T-cell (primary cell): ENCODE results near the gene RPS19BP1. TPM values are rescaled to one million over a fixed set of nuclear protein-coding genes. Genes with fewer than 3 reads are reported as not detected.

Experiments used
- ATAC-seq, 4 experiments: fragments of 200-7000 bp in 3 of 4; fragments of 150-1000 bp in 1 of 4; cut with Tn5 transposase; replicated peaks in 1 of 4; 1 replicate in 3 of 4; 2 replicates in 1 of 4; pipeline ENCODE4 v1.10.0; 2021; ENCODE audit warnings: moderate library complexity in 3 of 4, mild to moderate bottlenecking in 2 of 4, moderate number of reproducible peaks in 1 of 4
- CTCF ChIA-PET, 2 donors: fragments of 300-600 bp; sonication (Branson Sonifier 250); formaldehyde crosslinking; loops; one replicate each; lab custom pipeline; 2022; ENCODE audit warnings: antibody characterized with exemption in 2 of 2; lab: Charles Lee
- POLR2A ChIA-PET, 2 donors: fragments of 300-600 bp; sonication (Branson Sonifier 250); formaldehyde crosslinking; loops; one replicate each; lab custom pipeline; 2022; ENCODE audit warnings: antibody characterized with exemption in 2 of 2; lab: Charles Lee
- DNase-seq, 35 experiments: peaks; one replicate each; pipeline versions ENCODE4 v3.0.0 to v3.0.0-alpha.2; 2013 to 2023
- H3K27ac ChIP-seq: one replicate; pipeline ENCODE4 v1.5.1; 2013; ENCODE audit warnings: low read length
- H3K27me3 ChIP-seq, 2 experiments: replicated peaks in 1 of 2; 1 replicate in 1 of 2; 2 replicates in 1 of 2; pipeline versions ENCODE4 v1.6.1 to v1.7.0; 2013; ENCODE audit warnings: low read length in 1 of 2, mixed read lengths in 1 of 2; ENCODE audit not compliant: control insufficient read depth in 2 of 2, insufficient read depth in 2 of 2; ENCODE audit errors: extremely low read depth in 1 of 2
- H3K36me3 ChIP-seq, 2 donors: 1 replicate in 1 of 2; 2 replicates in 1 of 2; pipeline versions ENCODE4 v1.6.1 to v1.7.0; 2013; ENCODE audit warnings: low read length in 1 of 2; ENCODE audit not compliant: control insufficient read depth in 2 of 2, insufficient read depth in 1 of 2; ENCODE audit errors: extremely low read depth in 1 of 2
- H3K4me1 ChIP-seq, 2 experiments: 1 replicate in 1 of 2; 2 replicates in 1 of 2; pipeline versions ENCODE4 v1.6.1 to v1.7.0; 2013; ENCODE audit warnings: low read length in 2 of 2, mixed read lengths in 1 of 2; ENCODE audit not compliant: insufficient read depth in 2 of 2, control insufficient read depth in 1 of 2; ENCODE audit errors: extremely low read depth in 1 of 2
- H3K4me3 ChIP-seq, 2 donors: 1 replicate in 1 of 2; 2 replicates in 1 of 2; pipeline versions ENCODE4 v1.5.1 to v1.7.0; 2013; ENCODE audit warnings: mild to moderate bottlenecking in 2 of 2, low read length in 1 of 2, moderate library complexity in 1 of 2; ENCODE audit not compliant: control insufficient read depth in 1 of 2; ENCODE audit errors: extremely low read depth in 1 of 2
- H3K9me3 ChIP-seq: 2 replicates; pipeline ENCODE4 v1.7.0; 2013
- H3K27ac Mint-ChIP-seq, 2 donors: one replicate each; pipeline ENCODE4 v1.8.0; 2020 to 2021; ENCODE audit warnings: mild to moderate bottlenecking in 2 of 2, mixed read lengths in 2 of 2
- H3K27me3 Mint-ChIP-seq, 2 donors: one replicate each; pipeline ENCODE4 v1.8.0; 2021 to 2022; ENCODE audit warnings: mixed read lengths in 2 of 2
- H3K36me3 Mint-ChIP-seq: one replicate; pipeline ENCODE4 v1.8.0; 2021; ENCODE audit warnings: mixed read lengths
- H3K4me1 Mint-ChIP-seq, 3 donors: one replicate each; pipeline ENCODE4 v1.8.0; 2020 to 2022; ENCODE audit warnings: mixed read lengths in 3 of 3, mild to moderate bottlenecking in 1 of 3
- H3K4me3 Mint-ChIP-seq, 3 donors: one replicate each; pipeline ENCODE4 v1.8.0; 2020 to 2022; ENCODE audit warnings: mild to moderate bottlenecking in 3 of 3, mixed read lengths in 3 of 3, moderate library complexity in 3 of 3
- H3K9me3 Mint-ChIP-seq, 3 donors: one replicate each; pipeline ENCODE4 v1.8.0; 2020 to 2022; ENCODE audit warnings: mixed read lengths in 3 of 3
- WGBS: methylation state at CpG from one replicate; pipeline ENCODE4 v1.1.5; 2013; ENCODE audit warnings: missing lambda C conversion rate; ENCODE audit not compliant: insufficient coverage; 5-methylcytosine and 5-hydroxymethylcytosine counted together
- total RNA-seq, 35 experiments: library from RNA in 6 of 35; stranded (reverse) in 6 of 35; fragments of 120-200 nt in 1 of 35; gene quantifications; one replicate each; pipeline versions ENCODE4 v1.2.1 to v1.2.4 and lab custom pipeline; 2013 to 2026

The RPS19BP1 gene
- total RNA-seq, 5 donors from 2014 or later (not counting 1 experiment from before 2014, with no cell fraction given), result 42.4 to 76.8 (median 73.5) TPM

DNA sequence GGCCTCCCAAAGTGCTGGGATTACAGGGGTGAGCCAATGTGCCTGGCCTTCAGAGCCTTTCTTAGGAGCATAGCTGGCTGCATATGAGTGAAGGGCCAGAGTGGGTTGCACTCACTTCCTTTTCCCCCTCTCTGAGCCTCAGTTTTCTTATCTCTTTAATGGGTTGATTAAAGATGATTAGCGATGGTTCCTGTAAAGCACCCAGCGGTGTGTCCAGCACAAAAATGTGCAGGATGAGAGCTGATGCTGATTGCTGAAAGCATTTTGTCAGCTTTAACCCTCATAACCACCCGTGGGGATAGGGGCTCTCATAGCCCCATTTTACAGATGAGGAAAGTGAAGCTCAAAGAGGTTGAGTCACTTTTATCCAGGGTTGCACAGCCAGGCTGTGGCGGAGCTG lies 43.5 kb upstream of the RPS19BP1 start:
- Mint-ChIP-seq H3K36me3 (no peaks in the 10 kb centered on the region), H3K27ac (no peak overlapping the region), H3K9me3 (no peaks in the 10 kb centered on the region), H3K4me3 (no peak overlapping the region), H3K27me3 (peaks cover 11 to 17% of the 10 kb centered on the region in 2 donors), H3K4me1 (peaks cover 0 to 9% (median 0%) of the 10 kb centered on the region in 3 donors)
- Histone ChIP-seq H3K27me3 (peaks cover 0 to 37% of the 10 kb centered on the region in 2 experiments), H3K4me1 (no peaks in the 10 kb centered on the region), H3K27ac (no peak overlapping the region), H3K36me3 (peaks cover 0 to 2% of the 10 kb centered on the region in 2 donors), H3K9me3 (no peaks in the 10 kb centered on the region), H3K4me3 (no peak overlapping the region)
- WGBS, result 90% methylated on average over 1 of the region's 4 CpGs
- DNase-seq, result no peak
- ChIA-PET POLR2A (no interaction called here), CTCF (no interaction called here)
- ATAC-seq, result no peak

DNA sequence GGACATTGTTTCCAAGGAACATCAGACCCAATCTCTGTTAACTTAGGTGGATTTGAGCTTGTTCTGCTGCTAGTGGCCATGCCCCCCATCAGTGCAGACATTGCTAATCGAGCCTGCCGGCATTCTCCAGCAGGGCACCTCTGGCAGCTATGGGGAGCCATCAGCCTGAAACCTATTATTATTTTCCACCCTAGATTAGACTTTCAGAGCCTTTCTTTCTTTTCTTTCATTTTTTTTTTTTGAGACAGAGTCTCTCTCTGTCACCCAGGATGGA lies 42.9 kb upstream of the RPS19BP1 start:
- H3K27ac ChIP-seq, result no peak overlapping the region
- H3K4me3 ChIP-seq, result no peak overlapping the region
- no peaks in the 10 kb centered on the region for H3K36me3 Mint-ChIP-seq
- H3K4me3 Mint-ChIP-seq, result no peak overlapping the region
- DNase-seq (no peak), ATAC-seq (no peak)
- no peaks in the 10 kb centered on the region for H3K9me3 ChIP-seq
- WGBS, result 100% methylated on average over 1 of the region's 2 CpGs
- H3K4me1 ChIP-seq, result no peaks in the 10 kb centered on the region
- peaks cover 11 to 13% of the 10 kb centered on the region in 2 donors for H3K27me3 Mint-ChIP-seq
- ChIA-PET CTCF (interaction anchor here in 1 of 2 donors (0.6 kb wide), 1 partner anchor 317 kb away, joined by 3 read pairs; no protein-coding TSS in a partner anchor), POLR2A (no interaction called here)
- H3K9me3 Mint-ChIP-seq, result no peaks in the 10 kb centered on the region
- H3K36me3 ChIP-seq, result peaks cover 0 to 2% of the 10 kb centered on the region in 2 donors
- H3K27me3 ChIP-seq, result peaks cover 0 to 33% of the 10 kb centered on the region in 2 experiments
- H3K4me1 Mint-ChIP-seq, result peaks cover 0 to 9% (median 0%) of the 10 kb centered on the region in 3 donors
- H3K27ac Mint-ChIP-seq, result no peak overlapping the region

- CTCF ChIA-PET, result interaction anchor here in 1 of 2 donors (0.6 kb wide), 1 partner anchor 318 kb away, joined by 3 read pairs; no protein-coding TSS in a partner anchor
- Histone ChIP-seq H3K9me3 (no peaks in the 10 kb centered on the region), H3K4me3 (no peak overlapping the region), H3K36me3 (peaks cover 0 to 2% of the 10 kb centered on the region in 2 donors), H3K4me1 (no peaks in the 10 kb centered on the region), H3K27me3 (peaks cover 0 to 28% of the 10 kb centered on the region in 2 experiments), H3K27ac (no peak overlapping the region)
- peaks cover 0 to 9% (median 0%) of the 10 kb centered on the region in 3 donors for H3K4me1 Mint-ChIP-seq
- WGBS, result 86% methylated on average over 10 of the region's 14 CpGs
- no peak overlapping the region for H3K27ac Mint-ChIP-seq
- POLR2A ChIA-PET, result no interaction called here
- H3K36me3 Mint-ChIP-seq, result no peaks in the 10 kb centered on the region
- ATAC-seq (no peak), DNase-seq (no peak)
- no peaks in the 10 kb centered on the region for H3K9me3 Mint-ChIP-seq
- H3K4me3 Mint-ChIP-seq, result no peak overlapping the region
- H3K27me3 Mint-ChIP-seq, result peaks cover 10 to 11% of the 10 kb centered on the region in 2 donors
These were observed 42.4 kb upstream of the RPS19BP1 start for GRCh38 chr22:39574779-39575551.

DNA sequence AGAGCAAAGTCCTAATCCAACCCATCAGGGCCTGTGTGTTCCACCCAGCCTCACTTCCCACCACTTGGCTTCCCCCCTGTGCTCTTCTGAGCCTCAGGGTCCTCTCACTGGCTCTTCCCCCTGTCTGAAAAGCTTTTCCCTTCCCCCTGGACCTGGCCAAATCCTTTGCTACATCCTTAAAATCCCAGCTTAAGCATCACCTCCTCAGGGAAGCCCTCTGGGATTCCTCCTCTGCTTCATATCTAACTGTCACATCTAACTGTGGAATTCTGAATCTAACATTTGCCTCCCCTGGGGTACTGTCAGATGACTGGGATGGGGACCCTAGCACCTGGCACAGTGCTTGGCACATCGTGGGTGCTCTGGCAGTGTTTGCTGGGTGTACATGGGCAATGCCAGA lies 39.0 kb upstream of the RPS19BP1 start:
- Mint-ChIP-seq H3K27me3 (no peaks in the 10 kb centered on the region), H3K4me1 (peaks cover 16% of the 10 kb centered on the region in 3 donors), H3K4me3 (no peak overlapping the region), H3K9me3 (no peaks in the 10 kb centered on the region), H3K36me3 (no peaks in the 10 kb centered on the region), H3K27ac (no peak overlapping the region)
- H3K9me3 ChIP-seq, result no peaks in the 10 kb centered on the region
- ChIA-PET CTCF (no interaction called here), POLR2A (no interaction called here)
- 67% methylated on average over 1 of the region's 1 CpG for WGBS
- peaks cover 0 to 7% of the 10 kb centered on the region in 2 experiments for H3K27me3 ChIP-seq
- no peak for ATAC-seq
- peaks cover 6 to 18% of the 10 kb centered on the region in 2 experiments for H3K4me1 ChIP-seq
- no peaks in the 10 kb centered on the region for H3K36me3 ChIP-seq
- H3K4me3 ChIP-seq, result no peak overlapping the region
- no peak for DNase-seq
- H3K27ac ChIP-seq, result no peak overlapping the region

DNA sequence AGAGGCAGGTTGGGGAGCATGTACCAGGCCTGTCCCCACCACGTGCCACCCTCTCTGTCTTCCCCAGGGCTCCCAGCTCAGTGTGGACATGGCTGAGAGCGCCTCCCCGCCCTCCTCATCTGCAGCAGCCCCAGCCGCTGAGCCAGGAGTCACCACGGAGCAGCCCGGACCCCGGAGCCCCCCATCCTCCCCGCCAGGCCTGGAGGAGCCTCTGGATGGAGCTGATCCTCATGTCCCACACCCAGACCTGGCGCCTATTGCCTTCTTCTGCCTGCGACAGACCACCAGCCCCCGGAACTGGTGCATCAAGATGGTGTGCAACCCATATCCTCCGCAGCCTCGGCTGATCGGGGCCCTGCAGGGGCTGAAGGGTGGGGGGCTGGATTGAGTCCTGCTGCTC lies 38.1 kb upstream of the RPS19BP1 start, which contains the start of gene CACNA1I:
Gene CACNA1I (plus strand): TSS at position 89 of the 400 bp plus-strand sequence. CDS start 0 bp downstream, at position 89.
- H3K4me3 ChIP-seq, result no peak within 1 kb of the TSS
- no peaks in the 10 kb centered on the region for H3K9me3 ChIP-seq
- Mint-ChIP-seq H3K4me1 (peaks cover 16 to 20% (median 19%) of the 10 kb centered on the region in 3 donors), H3K36me3 (no peaks in the 10 kb centered on the region), H3K27ac (no peak within 1 kb of the TSS), H3K4me3 (no peak within 1 kb of the TSS), H3K27me3 (no peaks in the 10 kb centered on the region), H3K9me3 (peaks cover 0 to 3% (median 0%) of the 10 kb centered on the region in 3 donors)
- ATAC-seq (no peak), DNase-seq (no peak)
- H3K4me1 ChIP-seq, result peaks cover 6 to 20% of the 10 kb centered on the region in 2 experiments
- 86% methylated on average over 10 of the region's 14 CpGs for WGBS
- CTCF ChIA-PET, result no interaction called here
- POLR2A ChIA-PET, result no interaction called here
- H3K27ac ChIP-seq, result no peak within 1 kb of the TSS
- H3K36me3 ChIP-seq, result no peaks in the 10 kb centered on the region
- peaks cover 0 to 4% of the 10 kb centered on the region in 2 experiments for H3K27me3 ChIP-seq

GRCh38 chr22:39570226-39570625 lies 37.7 kb upstream of the RPS19BP1 start:
- no peaks in the 10 kb centered on the region for H3K9me3 ChIP-seq
- H3K27ac ChIP-seq, result no peak overlapping the region
- no peaks in the 10 kb centered on the region for H3K36me3 ChIP-seq
- whole genome bisulfite sequencing, result no CpG with 5 or more reads among the region's 3 CpGs
- peaks cover 0 to 4% of the 10 kb centered on the region in 2 experiments for H3K27me3 ChIP-seq
- ATAC-seq (no peak), DNase-seq (no peak)
- no peaks in the 10 kb centered on the region for H3K27me3 Mint-ChIP-seq
- CTCF ChIA-PET, result no interaction called here
- H3K4me1 Mint-ChIP-seq, result peaks cover 16 to 24% (median 21%) of the 10 kb centered on the region in 3 donors
- no peaks in the 10 kb centered on the region for H3K36me3 Mint-ChIP-seq
- H3K27ac Mint-ChIP-seq, result no peak overlapping the region
- H3K4me3 Mint-ChIP-seq, result no peak overlapping the region
- POLR2A ChIA-PET, result no interaction called here
- H3K9me3 Mint-ChIP-seq, result peaks cover 0 to 7% (median 0%) of the 10 kb centered on the region in 3 donors
- no peak overlapping the region for H3K4me3 ChIP-seq
- H3K4me1 ChIP-seq, result peaks cover 6 to 20% of the 10 kb centered on the region in 2 experiments
